K562 (cell line): ENCODE data around the gene ASB6. TPM values are rescaled to one million over a fixed set of nuclear protein-coding genes. Genes with fewer than 3 reads are reported as not detected.
A peak's percentile ranks its signal among the peaks of the same experiment; 100 is the strongest.

Source experiments
- ARID2 ChIP-seq: fragments of 450-650 bp; IDR thresholded peaks from 2 replicates; pipeline ENCODE4 v1.6.1; 2017; ENCODE audit warnings: antibody characterized with exemption, mild to moderate bottlenecking
- BHLHE40 ChIP-seq: IDR thresholded peaks from 2 replicates; pipeline ENCODE4 v1.6.1; 2011; ENCODE audit warnings: low read length, improper control_type of control experiment
- CBX8 ChIP-seq: fragments of 200-600 bp; sonication (generic); IDR thresholded peaks from 2 replicates; pipeline ENCODE4 v1.6.1; 2012; ENCODE audit warnings: borderline replicate concordance, mixed run types, low read depth, mild to moderate bottlenecking, moderate library complexity, mixed read lengths, low read length, control low read depth, inconsistent platforms; ENCODE audit not compliant: poor library complexity, severe bottlenecking; ENCODE audit errors: extremely low read depth
- EGR1 ChIP-seq: fragments of 450-650 bp; conservative IDR thresholded peaks from 2 replicates; pipeline ENCODE4 v1.6.1; 2017; ENCODE audit warnings: mild to moderate bottlenecking
- ERF ChIP-seq: fragments of 450-650 bp; formaldehyde crosslinking; IDR thresholded peaks from 2 replicates; pipeline ENCODE4 v1.4.0; 2020; ENCODE audit warnings: mild to moderate bottlenecking, mixed read lengths
- FOXO4 ChIP-seq: fragments of 450-650 bp; formaldehyde crosslinking; IDR thresholded peaks from 2 replicates; pipeline ENCODE4 v1.4.0; 2020; ENCODE audit warnings: mild to moderate bottlenecking, moderate library complexity
- HMGXB4 ChIP-seq: sonication (generic); formaldehyde crosslinking; IDR thresholded peaks from 2 replicates; pipeline ENCODE4 v1.8.1; 2023; ENCODE audit warnings: mild to moderate bottlenecking, missing genetic modification reagents
- JUND ChIP-seq, 2 experiments: IDR thresholded peaks; 2 replicates in 1 of 2; 3 replicates in 1 of 2; pipeline ENCODE4 v1.6.1; 2011; ENCODE audit warnings: borderline replicate concordance in 2 of 2, low read depth in 2 of 2, low read length in 2 of 2, improper control_type of control experiment in 1 of 2, missing biosample characterization in 1 of 2, missing genetic modification characterization in 1 of 2, missing genetic modification reagents in 1 of 2
- MTA1 ChIP-seq: fragments of 450-650 bp; IDR thresholded peaks from 2 replicates; pipeline ENCODE4 v1.6.1; 2017; ENCODE audit warnings: borderline replicate concordance
- MTF1 ChIP-seq: fragments of 250-450 bp; sonication (Bioruptor Pico); IDR thresholded peaks from 2 replicates; pipeline ENCODE4 v1.9.0; 2021; ENCODE audit warnings: moderate library complexity, mild to moderate bottlenecking, inconsistent platforms, borderline replicate concordance
- PHTF2 ChIP-seq: fragments of 250-450 bp; sonication (Bioruptor Pico); IDR thresholded peaks from 2 replicates; pipeline ENCODE4 v1.5.0; 2021; ENCODE audit warnings: mild to moderate bottlenecking
- SRSF1 ChIP-seq: fragments of 200-400 bp; formaldehyde crosslinking; IDR thresholded peaks from 2 replicates; pipeline ENCODE4 v1.6.1; 2017; ENCODE audit warnings: mild to moderate bottlenecking, low read depth, low read length, moderate library complexity
- ZNF140 ChIP-seq: fragments of 250-450 bp; sonication (Bioruptor Pico); IDR thresholded peaks from 2 replicates; pipeline ENCODE4 v1.8.0; 2021; ENCODE audit warnings: moderate library complexity, mild to moderate bottlenecking, inconsistent platforms
- ZNF197 ChIP-seq: fragments of 200-800 bp; sonication (Bioruptor generic); IDR thresholded peaks from 2 replicates; pipeline ENCODE4 v1.6.1; 2016; ENCODE audit warnings: low read depth, missing genetic modification characterization, missing compliant biosample characterization
- ZNF280A ChIP-seq: fragments of 450-650 bp; IDR thresholded peaks from 2 replicates; pipeline ENCODE4 v1.6.1; 2018; ENCODE audit warnings: mild to moderate bottlenecking, low read depth; ENCODE audit not compliant: partially characterized antibody
- ZNF592 ChIP-seq: fragments of 450-650 bp; IDR thresholded peaks from 2 replicates; pipeline ENCODE4 v1.6.1; 2017; ENCODE audit warnings: antibody characterized with exemption, mild to moderate bottlenecking
- polyA plus RNA-seq, 8 experiments: library from polyadenylated mRNA; depleted of rRNA in 4 of 8; stranded (reverse) in 5 of 8; unstranded in 3 of 8; fragments of >200 nt; fragmentation: Nextera tagmentation in 2 of 8; fragmentation: Illumina TruSeq in 1 of 8; extraction: Ambion mirVana in 2 of 8; extraction: Trizol in 1 of 8; gene quantifications; 2 replicates each; pipeline versions ENCODE4 v1.2.1 to v1.2.3, GENCODE V29; 2011 to 2014; ENCODE audit warnings: inconsistent platforms in 1 of 8, missing spikeins in 1 of 8
- total RNA-seq, 7 experiments: library from RNA; depleted of rRNA in 6 of 7; stranded (reverse); fragments of >200 nt in 6 of 7; fragmentation: Illumina TruSeq in 2 of 7; extraction: Trizol in 2 of 7; gene quantifications; 2 replicates each; pipeline versions ENCODE4 v1.2.1 to v1.2.3, GENCODE V29; 2011 to 2021; ENCODE audit warnings: low replicate concordance in 1 of 7

ASB6 gene
- total and polyA plus RNA-seq, 9 of the 15 experiments (the other 6 are each of a cell fraction or from before 2014, with no cell fraction given): 0.92 to 17.8 (median 11.3) TPM

- TF ChIP-seq MTF1 (no peak), ZNF280A (no peak), ZNF140 (CRISPR knock-in tag) (no peak), MTA1 (peak; percentile 55; the same call in 1 of the 2 replicates), ZNF592 (peak; percentile 63), BHLHE40 (0 out of 2 replicates have a peak, but pooled peaks have one; percentile 17), JUND (IDR thresholded peaks at IDR 0.05; ENCODE audit: borderline replicate concordance, low read depth, low read length) (peak; percentile 6; the same call in 1 of the 2 replicates), JUND (tag; IDR thresholded peaks at IDR 0.05; ENCODE audit: borderline replicate concordance, low read depth, low read length) (no peak), HMGXB4 (CRISPR knock-in tag) (peak; percentile 73), PHTF2 (CRISPR knock-in tag) (no peak), ARID2 (0 out of 2 replicates have a peak, but pooled peaks have one; percentile 29), CBX8 (no peak), ZNF197 (CRISPR knock-in tag) (no peak), FOXO4 (CRISPR knock-in tag) (0 out of 2 replicates have a peak, but pooled peaks have one; percentile 64), SRSF1 (no peak), EGR1 (0 out of 2 replicates have a peak, but pooled peaks have one; percentile 42), ERF (peak; percentile 84; the same call in 1 of the 2 replicates)
- TF ChIP-seq, all 486 proteins: peak for 84
Observed at GRCh38 chr9:129610473-129611306, 31.3 kb downstream of the ASB6 start (continued).
